Measurements from ENCODE around the gene TERB2.
"Not testable (repeated sequence)": the region's sequence is repeated elsewhere in the genome, so short reads cannot be mapped to it uniquely, and the experiment has no call there.

GRCh38 chr15:44986346-44987055 is 30.0 kb downstream of the TERB2 start:
- not testable (repeated sequence) for TF ChIP-seq CTCF, POLR2A, POLR2AphosphoS5 (IDR thresholded peaks at IDR 0.05)
